ENCODE measurements around the gene DNAJB1. TPM values are rescaled to one million over a fixed set of nuclear protein-coding genes. Genes with fewer than 3 reads are reported as not detected.
A peak's percentile ranks its signal among the peaks of the same experiment; 100 is the strongest.
"Not testable (repeated sequence)": the region's sequence is repeated elsewhere in the genome, so short reads cannot be mapped to it uniquely, and the experiment has no call there.

The DNAJB1 gene
- total RNA-seq, 1 experiment from 2014 or later, result 173 TPM

DNA sequence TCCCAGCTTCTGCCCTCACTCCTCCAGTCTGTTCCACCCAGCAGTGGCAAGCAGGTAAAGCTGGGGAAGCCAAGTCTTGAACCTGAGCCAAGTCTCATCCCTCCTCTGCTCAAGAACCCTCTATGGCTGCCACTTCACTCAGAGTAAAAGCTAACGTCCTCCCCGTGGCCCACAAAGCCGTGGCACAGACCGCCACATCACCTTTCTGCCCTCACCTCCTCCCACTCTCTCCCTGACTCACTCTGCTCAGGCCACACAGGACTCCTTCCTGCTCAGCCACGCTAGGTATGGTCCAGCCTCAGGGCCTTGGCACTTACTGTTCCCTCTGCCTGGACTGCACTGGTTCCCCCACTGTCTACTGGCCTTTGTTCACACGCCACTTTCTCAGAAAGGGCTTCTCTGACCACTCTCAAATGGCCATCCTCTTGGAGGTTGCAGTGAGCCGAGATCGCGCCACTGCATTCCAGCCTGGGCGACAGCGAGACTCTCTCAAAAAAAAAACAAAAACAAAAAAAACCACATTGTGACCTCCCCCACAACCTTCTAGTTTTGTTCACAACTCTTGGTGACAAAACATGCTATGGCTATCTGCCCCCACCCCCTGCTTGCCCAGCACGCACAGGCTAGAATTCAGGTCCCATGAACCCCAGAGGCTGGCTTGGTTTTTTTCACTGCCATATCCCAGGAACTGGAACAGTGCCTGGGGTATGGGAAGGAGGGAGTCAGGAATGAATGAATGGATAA is 37.9 kb upstream of the DNAJB1 start:
- in situ Hi-C loops (cut with HindIII; ENCODE audit: low pct_unique_long_range_greater_than_20kb, low sequenced_read_pairs), result no loop called here
- DNase-seq (ENCODE audit: low read depth), result no peak

DNA sequence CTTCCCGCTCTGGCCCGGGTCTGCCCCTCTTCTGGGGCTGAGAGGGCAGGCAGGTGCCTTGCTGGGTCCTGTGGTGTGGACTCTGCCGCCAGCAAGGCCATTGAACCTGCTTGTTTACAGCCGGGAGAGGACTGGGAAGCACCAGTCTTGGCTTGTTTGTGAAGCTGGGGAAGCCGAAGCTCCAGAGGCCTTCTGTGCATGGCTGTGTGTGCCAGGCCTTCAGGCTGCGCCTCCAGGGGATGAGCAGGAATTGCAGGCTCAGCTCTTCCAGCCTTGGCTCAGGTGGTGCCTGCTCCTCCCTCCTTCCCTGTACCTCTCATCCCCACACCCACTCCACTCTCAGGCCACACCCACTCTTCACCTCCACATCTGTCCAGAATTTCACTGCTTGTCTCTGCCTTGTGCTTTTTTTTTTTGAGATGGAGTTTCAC is 36.2 kb upstream of the DNAJB1 start:
- no peak for DNase-seq (ENCODE audit: low read depth)
- in situ Hi-C loops (cut with HindIII; ENCODE audit: low pct_unique_long_range_greater_than_20kb, low sequenced_read_pairs), result no loop called here

- no peak for DNase-seq (ENCODE audit: low read depth)
- in situ Hi-C loops (cut with HindIII; ENCODE audit: low pct_unique_long_range_greater_than_20kb, low sequenced_read_pairs), result no loop called here
Measured at GRCh38 chr19:14553939-14554243, 35.7 kb upstream of the DNAJB1 start.

GRCh38 chr19:14553042-14553938 is 35.1 kb upstream of the DNAJB1 start:
- in situ Hi-C loops (cut with HindIII; ENCODE audit: low pct_unique_long_range_greater_than_20kb, low sequenced_read_pairs), result no loop called here
- DNase-seq (ENCODE audit: low read depth), result no peak

DNA sequence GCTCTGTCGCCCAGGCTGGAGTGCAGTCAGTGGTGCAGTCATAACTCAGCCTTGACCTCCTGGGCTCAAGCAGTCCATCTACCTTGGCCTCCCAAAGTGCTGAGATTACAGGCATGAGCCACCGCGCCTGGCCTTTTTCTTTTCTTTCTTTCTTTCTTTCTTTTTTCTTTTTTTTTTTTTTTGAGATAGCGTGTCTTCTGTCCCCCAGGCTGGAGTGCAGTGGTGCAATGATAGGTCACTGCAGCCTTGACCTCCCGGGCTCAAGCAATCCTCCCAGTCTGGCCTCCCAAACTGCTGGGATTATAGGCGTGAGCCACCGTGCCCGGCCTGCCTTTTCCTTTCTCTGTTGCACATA is 33.8 kb upstream of the DNAJB1 start:
- in situ Hi-C loops (cut with HindIII; ENCODE audit: low pct_unique_long_range_greater_than_20kb, low sequenced_read_pairs); DNase-seq (ENCODE audit: low read depth): not testable (repeated sequence)

DNA sequence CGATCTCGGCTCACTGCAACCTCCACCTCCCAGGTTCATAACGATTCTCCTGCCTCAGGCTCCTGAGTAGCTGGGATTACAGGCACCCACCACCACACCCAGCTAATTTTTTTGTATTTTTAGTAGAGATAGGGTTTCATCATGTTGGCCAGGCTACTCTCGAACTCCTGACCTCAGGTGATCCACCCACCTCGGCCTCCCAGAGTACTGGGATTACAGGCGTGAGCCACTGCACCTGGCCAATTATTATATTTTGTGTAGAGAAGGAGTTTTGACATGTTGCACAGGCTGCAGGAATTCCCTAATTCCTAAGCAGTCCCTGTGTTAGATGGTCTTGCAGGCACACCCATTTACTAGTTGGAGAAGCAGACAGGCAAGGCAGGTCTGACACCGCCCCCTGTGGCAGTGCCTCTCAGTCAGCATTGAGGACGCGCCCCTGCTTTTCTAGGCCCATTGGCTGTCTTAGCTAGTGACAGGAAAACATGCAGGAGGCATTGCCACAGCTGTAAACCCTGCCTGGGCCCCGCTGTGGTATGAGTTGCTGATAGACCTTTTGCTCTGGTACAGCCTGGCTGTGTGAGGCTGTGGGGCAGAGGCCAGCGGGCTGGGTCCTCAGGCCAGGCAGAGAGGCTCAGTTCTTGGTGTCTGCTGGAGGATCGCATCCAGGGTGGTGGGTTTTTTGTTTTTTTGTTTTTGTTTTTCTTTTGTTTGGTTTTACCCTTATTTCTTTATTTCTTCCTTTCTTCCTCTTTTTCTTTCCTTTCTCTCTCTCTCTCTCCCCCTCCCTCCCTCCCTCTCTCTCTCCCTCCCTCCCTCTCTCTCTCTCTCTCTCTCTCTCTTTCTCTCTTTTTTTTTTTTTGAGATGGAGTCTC is 33.2 kb upstream of the DNAJB1 start:
- in situ Hi-C loops (cut with HindIII; ENCODE audit: low pct_unique_long_range_greater_than_20kb, low sequenced_read_pairs), result not testable (repeated sequence)
- peak; percentile 82 for DNase-seq (ENCODE audit: low read depth)

DNA sequence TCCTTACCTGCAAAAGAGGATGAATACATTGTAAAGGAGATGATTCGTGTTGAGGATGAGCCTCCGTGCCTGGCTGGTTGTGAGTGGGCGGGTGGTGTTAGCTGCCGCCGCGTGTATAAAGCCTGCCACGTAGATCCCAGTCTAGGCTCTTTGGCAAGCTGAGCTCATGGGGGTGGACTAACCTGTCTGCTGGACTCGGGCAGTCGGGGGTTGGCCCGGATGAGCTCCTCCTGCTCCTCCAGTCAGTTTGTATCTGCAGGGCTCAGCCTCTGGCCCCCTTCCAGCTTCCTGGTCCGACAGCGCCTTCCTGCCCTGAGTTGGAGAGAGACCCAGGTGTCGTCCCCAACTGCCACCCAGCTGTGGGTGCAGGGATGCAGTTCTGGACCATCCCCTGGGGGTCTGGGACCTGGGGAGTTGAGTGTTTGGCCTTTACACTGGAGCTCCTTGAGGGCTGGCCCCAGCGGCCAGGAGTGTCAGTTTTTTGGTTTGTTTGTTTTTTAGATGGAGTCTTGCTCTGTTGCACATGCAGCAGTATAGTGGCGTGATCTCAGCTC is 32.1 kb upstream of the DNAJB1 start:
- in situ Hi-C loops (cut with HindIII; ENCODE audit: low pct_unique_long_range_greater_than_20kb, low sequenced_read_pairs), result no loop called here
- DNase-seq (ENCODE audit: low read depth), result peak; percentile 86

DNA sequence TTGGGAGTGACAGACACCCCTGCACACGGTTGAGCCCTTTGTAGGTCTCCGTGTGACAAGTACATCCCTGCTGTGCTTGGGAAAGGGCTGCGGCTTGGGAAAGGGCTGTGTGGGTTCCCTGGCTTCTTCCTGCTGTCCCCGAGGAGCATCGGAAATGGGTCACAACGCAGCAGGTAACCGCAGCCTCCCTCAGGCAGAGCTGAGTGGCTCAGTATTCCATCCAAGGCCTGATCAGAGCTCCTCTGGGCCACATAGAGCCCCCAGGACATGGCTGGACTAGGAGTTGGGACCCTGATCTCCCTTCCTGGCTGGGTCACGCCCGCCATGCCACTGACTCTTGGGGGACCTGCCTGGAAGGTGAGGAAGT is 27.5 kb upstream of the DNAJB1 start:
- DNase-seq (ENCODE audit: low read depth), result no peak
- in situ Hi-C loops (cut with HindIII; ENCODE audit: low pct_unique_long_range_greater_than_20kb, low sequenced_read_pairs), result no loop called here

- peak; percentile 79 for DNase-seq (ENCODE audit: low read depth)
- in situ Hi-C loops (cut with HindIII; ENCODE audit: low pct_unique_long_range_greater_than_20kb, low sequenced_read_pairs), result no loop called here
Measured at GRCh38 chr19:14544977-14545715, 26.9 kb upstream of the DNAJB1 start.

DNA sequence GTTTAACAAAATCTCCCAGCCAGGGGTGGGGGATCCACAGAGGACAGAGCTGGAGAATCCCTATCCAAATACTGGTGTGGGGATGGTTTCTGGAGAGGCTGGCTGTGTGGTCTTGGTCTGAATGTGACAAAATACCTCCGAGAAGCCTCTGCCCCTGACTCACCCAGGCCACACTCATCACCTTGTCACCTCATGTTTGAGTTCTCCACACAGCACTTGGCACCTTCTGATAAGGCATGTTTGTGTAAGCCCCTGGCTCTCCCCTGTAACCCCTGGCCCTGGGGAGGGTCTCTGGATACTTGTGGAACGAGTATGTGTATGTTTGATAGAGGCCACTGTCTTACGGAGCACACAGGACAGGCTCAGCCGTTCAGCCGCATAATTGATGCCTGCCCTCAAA is 25.9 kb upstream of the DNAJB1 start:
- in situ Hi-C loops (cut with HindIII; ENCODE audit: low pct_unique_long_range_greater_than_20kb, low sequenced_read_pairs), result no loop called here
- no peak for DNase-seq (ENCODE audit: low read depth)

- in situ Hi-C loops (cut with HindIII; ENCODE audit: low pct_unique_long_range_greater_than_20kb, low sequenced_read_pairs), result no loop called here
- no peak for DNase-seq (ENCODE audit: low read depth)
Measured at GRCh38 chr19:14542711-14543328, 24.6 kb upstream of the DNAJB1 start.

GRCh38 chr19:14541979-14542378 is 23.8 kb upstream of the DNAJB1 start:
- DNase-seq (ENCODE audit: low read depth); in situ Hi-C loops (cut with HindIII; ENCODE audit: low pct_unique_long_range_greater_than_20kb, low sequenced_read_pairs): not testable (repeated sequence)

DNA sequence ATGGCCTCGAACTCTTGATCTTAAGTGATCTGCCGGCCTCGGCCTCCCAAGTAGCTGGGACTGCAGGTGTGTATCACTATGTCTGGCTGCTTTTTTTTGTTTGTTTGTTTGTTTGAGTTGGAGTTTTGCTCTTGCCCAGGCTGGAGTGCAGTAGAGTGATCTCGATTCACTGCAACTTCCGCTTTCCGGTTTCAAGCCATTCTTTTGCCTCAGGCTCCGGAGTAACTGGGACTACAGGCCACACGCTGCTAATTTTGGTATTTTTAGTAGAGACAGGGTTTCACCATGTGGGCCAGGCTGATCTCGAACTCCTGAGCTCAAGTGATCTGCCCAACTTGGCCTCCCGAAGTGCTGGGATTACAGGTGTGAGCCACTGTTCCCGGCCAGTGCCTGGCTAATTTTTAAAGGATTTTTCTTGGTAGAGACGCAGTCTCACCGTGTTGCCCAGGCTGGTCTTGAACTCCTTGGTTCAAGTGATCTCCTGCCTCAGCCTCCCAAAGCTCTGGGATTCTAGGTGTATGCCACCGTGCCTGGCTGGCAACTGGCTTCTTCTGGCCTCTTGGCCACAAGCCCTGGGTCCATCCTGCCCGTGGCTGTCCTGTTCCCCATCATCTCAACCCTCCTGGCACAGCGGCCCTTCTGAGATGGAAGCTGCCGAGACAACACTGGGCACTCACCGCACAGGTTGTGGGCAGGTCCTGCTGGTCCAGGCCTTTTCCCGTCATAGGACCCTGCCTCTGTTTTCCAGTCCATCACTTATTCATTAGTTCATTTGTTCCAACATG is 22.7 kb upstream of the DNAJB1 start:
- in situ Hi-C loops (cut with HindIII; ENCODE audit: low pct_unique_long_range_greater_than_20kb, low sequenced_read_pairs), result no loop called here
- no peak for DNase-seq (ENCODE audit: low read depth)

GRCh38 chr19:14536926-14537692 is 18.9 kb upstream of the DNAJB1 start:
- DNase-seq (ENCODE audit: low read depth), result peak; percentile 92
- in situ Hi-C loops (cut with HindIII; ENCODE audit: low pct_unique_long_range_greater_than_20kb, low sequenced_read_pairs), result no loop called here

DNA sequence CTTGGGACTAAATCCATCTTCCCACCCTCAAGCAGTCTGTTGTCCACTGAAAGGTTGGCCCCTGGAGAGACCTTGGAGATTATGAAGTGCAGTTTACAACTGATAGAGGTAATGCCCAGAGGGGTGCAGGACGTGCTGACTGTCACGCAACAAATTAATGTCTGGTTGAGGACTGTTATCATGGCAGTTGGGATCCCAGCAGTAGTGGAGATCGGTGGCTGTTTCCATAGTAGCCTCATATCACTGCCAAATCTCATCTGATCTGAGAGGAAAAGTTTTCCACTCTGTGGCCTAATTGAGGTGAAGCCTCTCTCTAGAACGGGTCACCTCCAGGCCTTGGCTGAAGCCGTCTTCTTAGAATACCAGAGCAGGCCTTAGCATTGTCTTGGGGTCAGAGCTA is 15.3 kb upstream of the DNAJB1 start:
- DNase-seq (ENCODE audit: low read depth), result no peak
- in situ Hi-C loops (cut with HindIII; ENCODE audit: low pct_unique_long_range_greater_than_20kb, low sequenced_read_pairs), result no loop called here

GRCh38 chr19:14530506-14530905 is 12.3 kb upstream of the DNAJB1 start:
- DNase-seq (ENCODE audit: low read depth), result no peak
- in situ Hi-C loops (cut with HindIII; ENCODE audit: low pct_unique_long_range_greater_than_20kb, low sequenced_read_pairs), result no loop called here

Measured in Caki2 (cell line).